ENCODE results near the gene CBX1.
"Not testable (repeated sequence)": the region's sequence is repeated elsewhere in the genome, so short reads cannot be mapped to it uniquely, and the experiment has no call there.

CBX1 gene

DNA sequence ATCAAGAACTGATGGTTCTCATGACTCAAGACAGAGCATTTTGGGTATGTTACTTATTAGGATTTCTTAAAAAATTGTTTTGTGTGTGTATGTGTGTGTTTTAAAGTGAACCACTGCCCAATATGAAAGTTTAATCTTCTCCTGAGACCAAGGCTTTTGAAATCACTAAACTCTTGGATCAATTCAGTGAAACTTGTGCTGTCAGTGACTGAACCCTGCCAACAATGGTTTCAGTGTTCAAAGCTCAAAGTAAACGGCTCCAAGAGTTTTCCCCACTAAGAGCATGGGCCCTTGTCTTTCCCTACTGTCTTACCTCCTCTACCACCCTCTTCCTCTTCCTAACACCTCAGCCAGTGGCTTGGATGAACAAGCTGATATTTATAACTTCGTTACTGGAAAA is 31.1 kb downstream of the CBX1 start:
- no peak for DNase-seq

DNA sequence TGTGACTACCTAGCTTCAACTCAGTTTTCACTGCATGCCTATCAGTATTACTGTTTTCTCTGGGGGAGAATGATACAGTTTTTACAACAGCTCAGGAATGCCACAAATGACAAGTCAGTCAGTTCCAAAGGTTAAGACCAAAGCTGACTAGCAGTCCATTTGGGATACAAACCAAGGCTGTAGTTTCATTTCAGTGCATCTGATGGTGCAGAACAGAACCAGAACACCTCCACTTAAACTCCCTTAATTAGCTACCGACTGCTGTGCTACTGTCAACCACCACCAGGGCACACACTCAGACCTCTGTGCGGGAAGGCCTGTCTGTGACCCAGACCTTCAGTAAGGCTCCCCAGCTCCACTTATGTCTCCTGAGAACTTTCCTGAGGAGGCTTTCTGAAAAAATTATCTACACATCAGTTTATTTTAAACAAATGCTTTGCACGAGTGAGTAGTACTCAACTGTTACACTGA is 32.8 kb downstream of the CBX1 start:
- DNase-seq, result no peak

GRCh38 chr17:48067808-48068207 is 33.5 kb downstream of the CBX1 start:
- DNase-seq, result not testable (repeated sequence)

- no peak for DNase-seq
Observed at GRCh38 chr17:48067245-48067644, 34.0 kb downstream of the CBX1 start.

DNA sequence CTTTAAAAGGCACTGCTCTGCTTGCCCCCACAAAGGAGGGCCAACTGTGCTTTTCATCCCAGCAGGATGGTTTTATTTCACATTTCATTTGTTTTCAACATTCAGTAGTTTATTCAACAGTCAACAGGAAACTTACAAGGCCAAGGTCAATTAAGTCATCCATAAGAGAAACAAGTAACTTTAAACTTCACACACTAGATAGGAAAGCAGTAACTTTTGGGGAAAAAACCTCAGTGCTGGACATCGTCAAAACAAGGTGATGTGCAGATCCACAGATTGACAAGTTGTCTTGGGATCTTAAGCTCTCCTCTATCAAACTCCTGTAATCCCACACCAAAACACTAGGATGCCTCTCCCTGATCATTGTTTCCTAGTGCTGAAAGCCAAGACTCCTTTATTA is 34.6 kb downstream of the CBX1 start:
- DNase-seq, result no peak

- no peak for DNase-seq
Observed at GRCh38 chr17:48066192-48066591, 35.1 kb downstream of the CBX1 start.

GRCh38 chr17:48064638-48065037 is 36.6 kb downstream of the CBX1 start:
- no peak for DNase-seq

GRCh38 chr17:48062273-48062672 is 39.0 kb downstream of the CBX1 start:
- no peak for DNase-seq

- no peak for DNase-seq
Observed at GRCh38 chr17:48060249-48060648, 41.0 kb downstream of the CBX1 start.

DNA sequence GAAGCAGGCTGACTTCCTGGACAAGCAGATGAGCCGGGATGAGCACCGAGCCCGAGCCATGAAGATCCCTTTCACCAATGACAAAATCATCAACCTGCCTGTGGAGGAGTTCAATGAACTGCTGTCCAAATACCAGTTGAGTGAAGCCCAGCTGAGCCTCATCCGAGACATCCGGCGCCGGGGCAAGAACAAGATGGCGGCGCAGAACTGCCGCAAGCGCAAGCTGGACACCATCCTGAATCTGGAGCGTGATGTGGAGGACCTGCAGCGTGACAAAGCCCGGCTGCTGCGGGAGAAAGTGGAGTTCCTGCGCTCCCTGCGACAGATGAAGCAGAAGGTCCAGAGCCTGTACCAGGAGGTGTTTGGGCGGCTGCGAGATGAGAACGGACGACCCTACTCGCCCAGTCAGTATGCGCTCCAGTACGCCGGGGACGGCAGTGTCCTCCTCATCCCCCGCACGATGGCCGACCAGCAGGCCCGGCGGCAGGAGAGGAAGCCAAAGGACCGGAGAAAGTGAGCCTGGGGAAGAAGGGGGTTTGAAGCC is 42.1 kb downstream of the CBX1 start:
- DNase-seq, result no peak

DNA sequence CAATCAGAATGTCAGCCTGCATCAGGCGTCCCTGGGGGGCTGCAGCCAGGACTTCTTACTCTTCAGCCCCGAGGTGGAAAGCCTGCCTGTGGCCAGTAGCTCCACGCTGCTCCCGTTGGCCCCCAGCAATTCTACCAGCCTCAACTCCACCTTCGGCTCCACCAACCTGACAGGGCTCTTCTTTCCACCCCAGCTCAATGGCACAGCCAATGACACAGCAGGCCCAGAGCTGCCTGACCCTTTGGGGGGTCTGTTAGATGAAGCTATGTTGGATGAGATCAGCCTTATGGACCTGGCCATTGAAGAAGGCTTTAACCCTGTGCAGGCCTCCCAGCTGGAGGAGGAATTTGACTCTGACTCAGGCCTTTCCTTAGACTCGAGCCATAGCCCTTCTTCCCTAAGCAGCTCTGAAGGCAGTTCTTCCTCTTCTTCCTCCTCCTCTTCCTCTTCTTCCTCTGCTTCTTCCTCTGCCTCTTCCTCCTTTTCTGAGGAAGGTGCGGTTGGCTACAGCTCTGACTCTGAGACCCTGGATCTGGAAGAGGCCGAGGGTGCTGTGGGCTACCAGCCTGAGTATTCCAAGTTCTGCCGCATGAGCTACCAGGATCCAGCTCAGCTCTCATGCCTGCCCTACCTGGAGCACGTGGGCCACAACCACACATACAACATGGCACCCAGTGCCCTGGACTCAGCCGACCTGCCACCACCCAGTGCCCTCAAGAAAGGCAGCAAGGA is 42.7 kb downstream of the CBX1 start:
- no peak for DNase-seq

DNA sequence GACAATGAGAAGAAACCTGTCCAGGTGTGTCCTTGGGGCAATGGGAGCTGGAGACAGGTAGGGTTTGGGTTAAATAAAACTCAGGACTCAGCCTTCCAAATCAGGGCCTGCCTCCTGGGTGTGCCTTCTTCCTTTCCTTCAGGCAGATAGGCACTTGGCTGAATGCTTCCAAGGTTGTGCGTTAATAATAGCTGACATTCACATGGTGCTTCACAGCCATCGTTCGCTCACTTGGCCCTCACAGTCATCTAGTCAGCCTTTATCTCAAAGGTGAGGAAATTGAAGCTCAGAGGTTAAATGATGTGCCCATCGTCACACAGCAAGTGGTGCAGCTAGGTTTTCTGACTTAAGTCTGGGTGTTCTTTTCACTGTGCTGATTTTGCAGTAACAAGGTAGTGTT is 43.7 kb downstream of the CBX1 start:
- no peak for DNase-seq

DNA sequence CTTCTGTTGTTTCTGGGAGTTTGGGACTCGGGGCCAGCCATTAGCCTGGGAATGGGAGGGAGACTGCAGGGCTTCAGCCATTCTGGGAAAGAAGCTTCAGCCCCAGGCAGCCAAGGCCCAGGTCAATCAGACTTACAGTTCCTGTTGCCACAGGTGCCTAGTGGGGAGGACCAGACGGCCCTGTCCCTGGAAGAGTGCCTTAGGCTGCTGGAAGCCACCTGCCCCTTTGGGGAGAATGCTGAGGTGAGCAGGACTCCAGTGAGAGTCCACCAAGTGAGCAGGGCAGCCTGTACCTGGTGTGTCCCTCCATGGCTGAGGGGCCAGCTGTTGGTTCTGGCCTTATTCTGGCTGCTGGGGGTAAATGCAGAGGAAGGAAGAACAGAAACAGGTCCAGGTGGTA is 44.4 kb downstream of the CBX1 start:
- DNase-seq, result no peak

- DNase-seq, result no peak
Observed at GRCh38 chr17:48056246-48056745, 45.0 kb downstream of the CBX1 start.

GRCh38 chr17:48055531-48056245 is 45.6 kb downstream of the CBX1 start:
- no peak for DNase-seq

GRCh38 chr17:48054238-48055185 is 46.8 kb downstream of the CBX1 start:
- peak; percentile 97 for DNase-seq

DNA sequence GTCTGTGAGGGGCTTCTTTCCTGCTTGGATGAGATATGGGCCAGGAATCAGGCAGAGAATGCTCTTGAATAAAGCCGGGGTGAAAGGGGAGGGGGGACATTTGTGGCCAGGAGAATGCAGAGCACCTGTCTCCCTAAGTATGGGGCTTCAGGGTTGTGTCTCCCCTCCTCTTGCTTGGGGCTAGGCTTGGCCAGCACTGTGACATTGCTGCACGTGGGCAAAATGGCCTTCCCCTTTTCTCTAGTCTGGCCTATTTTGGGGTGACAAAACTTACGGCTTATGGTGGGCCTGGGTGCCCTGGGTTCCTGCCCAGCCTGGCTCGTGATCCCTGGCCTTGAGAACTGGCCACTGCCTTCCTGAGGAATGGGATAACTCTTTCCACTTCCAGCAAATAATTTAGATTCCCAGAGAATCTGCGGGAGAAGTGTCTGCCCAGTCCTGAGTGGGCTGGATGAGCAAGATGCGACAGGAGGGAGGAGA is 47.5 kb downstream of the CBX1 start:
- no peak for DNase-seq

GRCh38 chr17:48052956-48053757 is 48.1 kb downstream of the CBX1 start:
- DNase-seq, result peak; percentile 53

DNA sequence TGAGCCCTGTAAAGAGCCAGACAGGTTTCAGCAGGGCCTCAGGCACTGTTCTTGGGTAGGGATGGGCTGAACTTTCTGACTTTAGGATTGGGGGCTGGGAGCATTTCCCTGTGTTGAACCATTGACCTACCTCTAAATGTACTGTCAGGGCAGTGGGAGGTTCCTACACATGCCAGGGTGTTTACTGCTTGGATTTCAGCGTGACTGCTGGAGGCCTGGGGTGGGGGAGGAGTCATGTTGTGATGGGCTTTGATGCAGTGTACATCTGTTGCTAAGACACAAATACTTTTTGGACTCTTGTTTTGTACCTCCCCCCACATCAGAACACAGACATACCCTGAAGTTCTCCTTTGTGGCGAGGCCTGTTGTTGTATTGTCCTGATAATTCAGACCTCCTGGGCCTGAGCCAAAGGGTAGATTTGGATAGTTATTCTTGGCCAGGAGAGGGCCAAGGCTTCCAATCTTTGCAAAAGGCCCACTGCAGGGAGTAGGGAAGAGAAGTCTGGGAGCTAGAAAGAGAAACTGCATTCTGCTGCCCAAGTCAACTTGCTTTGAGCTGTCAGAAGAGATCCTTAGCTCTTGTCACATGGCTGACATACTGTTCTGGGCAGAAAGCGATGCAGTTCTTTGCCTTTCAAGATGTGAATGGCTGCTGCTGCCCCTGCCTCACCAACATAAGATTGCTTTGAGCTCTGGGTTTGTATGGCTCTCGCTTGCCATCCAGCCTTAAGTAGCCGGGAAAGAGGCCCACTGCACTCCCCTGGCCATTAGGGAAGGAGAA is 49.4 kb downstream of the CBX1 start:
- DNase-seq, result peak; percentile 24

- DNase-seq, result no peak
Observed at GRCh38 chr17:48051283-48051682, 50.0 kb downstream of the CBX1 start.
